Metanephros (tissue), 2 donors: ENCODE data around the gene BNIPL. TPM values are rescaled to one million over a fixed set of nuclear protein-coding genes. Genes with fewer than 3 reads are reported as not detected.

Experiments used
- small RNA-seq: library from RNA; depleted of rRNA; stranded (forward); fragments of <200 nt; gene quantifications from one replicate; pipeline ENCODE3, GENCODE V24; 2014; ENCODE audit warnings: low replicate concordance
- total RNA-seq: library from RNA; depleted of rRNA; stranded (reverse); fragments of >200 nt; gene quantifications from one replicate; pipeline ENCODE4 v1.2.3, GENCODE V29; 2014

Gene BNIPL
- total RNA-seq, result 1.9 TPM

GRCh38 chr1:151036356-151036755 lies at the start of gene BNIPL:
Gene BNIPL (plus strand): TSS chr1:151036586. CDS start chr1:151036726, 140 bp downstream.

GRCh38 chr1:151006327-151007052 lies 29.9 kb upstream of the BNIPL start, which contains the start of gene MINDY1:
Gene MINDY1 (minus strand): TSS chr1:151006902. CDS start chr1:151002617, 4,285 bp downstream.

GRCh38 chr1:151008244-151009205 lies 27.9 kb upstream of the BNIPL start, which contains the start of gene PRUNE1:
Gene PRUNE1 (plus strand): TSS chr1:151008449. CDS start chr1:151008633, 184 bp downstream.

GRCh38 chr1:151047591-151047924 lies 11.2 kb downstream of the BNIPL start, which contains the start of gene C1orf56:
Gene C1orf56 (plus strand): TSS chr1:151047751. CDS start chr1:151047848, 97 bp downstream.

GRCh38 chr1:151059109-151060006 lies 23.0 kb downstream of the BNIPL start, which contains the start of gene CDC42SE1:
Gene CDC42SE1 (minus strand): TSS chr1:151059622. CDS start chr1:151055730, 3,892 bp downstream.

GRCh38 chr1:151060007-151060656 lies 23.7 kb downstream of the BNIPL start, which contains the start of gene MLLT11:
Gene MLLT11 (plus strand): TSS chr1:151060397. CDS start chr1:151067225, 6,828 bp downstream.

GRCh38 chr1:151070474-151071276 lies 34.3 kb downstream of the BNIPL start, which contains the start of gene GABPB2:
Gene GABPB2 (plus strand): TSS chr1:151070761. CDS start chr1:151088190, 17,429 bp downstream.

Small RNA genes within 50 kb of the gene (small RNA-seq; reads per million reads assigned to genes)
- not detected for gene RNU6-884P

Other genes with a start within 250 kb of the BNIPL start
- gene CTSK, start 228.3 kb upstream of the BNIPL start, total RNA-seq, result 20.7 TPM
- gene ARNT, start 160.0 kb upstream of the BNIPL start, total RNA-seq, result 53.2 TPM
- not detected for gene CTXND2, start 149.4 kb upstream of the BNIPL start, total RNA-seq
- 61.7 TPM for gene SETDB1, start 110.2 kb upstream of the BNIPL start, total RNA-seq
- gene CERS2, start 61.8 kb upstream of the BNIPL start, total RNA-seq, result 123 TPM
- 8.5 TPM for gene ANXA9, start 54.3 kb upstream of the BNIPL start, total RNA-seq
- 45.6 TPM for gene MINDY1, start 29.7 kb upstream of the BNIPL start, total RNA-seq
- gene PRUNE1, start 28.1 kb upstream of the BNIPL start, total RNA-seq, result 26.0 TPM
- gene C1orf56, start 11.2 kb downstream of the BNIPL start, total RNA-seq, result 5.5 TPM
- 48.6 TPM for gene CDC42SE1, start 23.0 kb downstream of the BNIPL start, total RNA-seq
- gene MLLT11, start 23.8 kb downstream of the BNIPL start, total RNA-seq, result 4.1 TPM
- 18.2 TPM for gene GABPB2, start 34.2 kb downstream of the BNIPL start, total RNA-seq
- 39.0 TPM for gene SEMA6C, start 110.0 kb downstream of the BNIPL start, total RNA-seq
- gene TNFAIP8L2, start 120.1 kb downstream of the BNIPL start, total RNA-seq, result 2.3 TPM
- gene LYSMD1, start 129.3 kb downstream of the BNIPL start, total RNA-seq, result 12.6 TPM
- 20.4 TPM for gene SCNM1, start 129.6 kb downstream of the BNIPL start, total RNA-seq
- 12.4 TPM for gene TMOD4, start 139.4 kb downstream of the BNIPL start, total RNA-seq
- 26.0 TPM for gene VPS72, start 153.6 kb downstream of the BNIPL start, total RNA-seq
- gene PIP5K1A, start 162.0 kb downstream of the BNIPL start, total RNA-seq, result 70.8 TPM
- gene PSMD4, start 218.1 kb downstream of the BNIPL start, total RNA-seq, result 97.2 TPM
- gene ZNF687, start 245.7 kb downstream of the BNIPL start, total RNA-seq, result 28.6 TPM